Tibial artery (tissue), 4 donors: ENCODE results near the gene ORMDL2.
"Not testable (repeated sequence)": the region's sequence is repeated elsewhere in the genome, so short reads cannot be mapped to it uniquely, and the experiment has no call there.

Experiments used
- DNase-seq, 2 donors: peaks; one replicate each; pipeline ENCODE4 v3.0.0-alpha.2; 2019
- H3K27ac ChIP-seq, 2 donors: fragments of 200-600 bp; sonication (generic) in 1 of 2; 1 replicate in 1 of 2; 2 replicates in 1 of 2; pipeline ENCODE4 v1.5.1; 2018 to 2019; ENCODE audit warnings: mild to moderate bottlenecking in 1 of 2
- H3K27me3 ChIP-seq, 2 donors: fragments of 200-600 bp; sonication (generic) in 1 of 2; one replicate each; pipeline versions ENCODE4 v1.5.1 to v1.6.0; 2016 to 2019
- H3K36me3 ChIP-seq, 3 donors: fragments of 200-600 bp; sonication (generic) in 2 of 3; one replicate each; pipeline ENCODE4 v1.5.1; 2016 to 2019; ENCODE audit warnings: mild to moderate bottlenecking in 2 of 3
- H3K4me1 ChIP-seq, 4 donors: fragments of 200-600 bp; sonication (generic) in 2 of 4; 1 replicate in 3 of 4; 2 replicates in 1 of 4; pipeline ENCODE4 v1.5.1; 2016 to 2019
- H3K4me3 ChIP-seq, 2 donors: fragments of 200-600 bp; sonication (generic) in 1 of 2; 1 replicate in 1 of 2; 2 replicates in 1 of 2; pipeline ENCODE4 v1.5.1; 2018 to 2019; ENCODE audit warnings: mild to moderate bottlenecking in 2 of 2
- H3K9me3 ChIP-seq, 3 donors: fragments of 200-600 bp; sonication (generic) in 1 of 3; one replicate each; pipeline ENCODE4 v1.5.1; 2016 to 2019
- CTCF ChIP-seq, 2 experiments: fragments of 200-600 bp in 1 of 2; fragments of 450-650 bp in 1 of 2; IDR thresholded peaks; one replicate each; pipeline ENCODE4 v1.5.1; 2017 to 2019; ENCODE audit warnings: antibody characterized with exemption in 2 of 2, mild to moderate bottlenecking in 1 of 2, moderate library complexity in 1 of 2
- intact Hi-C: fragments of 100-400 bp; cut with DNase I; formaldehyde crosslinking; loops from one replicate; pipeline ENCODE4 v1.15.0; 2023; ENCODE audit warnings: low total_unique reads

ORMDL2 gene

GRCh38 chr12:55850893-55851292 is 33.1 kb downstream of the ORMDL2 start:
- TF ChIP-seq CTCF (IDR thresholded peaks at IDR 0.05): no peak
- Histone ChIP-seq H3K27me3 (no peaks in the 10 kb centered on the region), H3K27ac (no peak overlapping the region), H3K9me3 (no peaks in the 10 kb centered on the region), H3K4me1 (peaks cover 0 to 34% (median 5%) of the 10 kb centered on the region in 4 donors), H3K36me3 (no peaks in the 10 kb centered on the region), H3K4me3 (no peak overlapping the region)
- DNase-seq: peak in 1 of 2 donors; percentile 5
- intact Hi-C loops: no loop called here

- TF ChIP-seq CTCF (IDR thresholded peaks at IDR 0.05): no peak
- intact Hi-C loops: no loop called here
- DNase-seq: no peak
- Histone ChIP-seq H3K27me3 (no peaks in the 10 kb centered on the region), H3K9me3 (no peaks in the 10 kb centered on the region), H3K4me3 (no peak overlapping the region), H3K4me1 (peaks cover 0 to 21% (median 3%) of the 10 kb centered on the region in 4 donors), H3K27ac (no peak overlapping the region), H3K36me3 (no peaks in the 10 kb centered on the region)
Observed at GRCh38 chr12:55852740-55853139, 34.9 kb downstream of the ORMDL2 start.

- Histone ChIP-seq H3K27me3 (no peaks in the 10 kb centered on the region), H3K9me3 (peaks cover 0 to 15% (median 3%) of the 10 kb centered on the region in 3 donors), H3K4me3 (no peak overlapping the region), H3K36me3 (peaks cover 0 to 4% (median 0%) of the 10 kb centered on the region in 3 donors), H3K27ac (no peak overlapping the region), H3K4me1 (no peaks in the 10 kb centered on the region)
- no peak for DNase-seq
- intact Hi-C loops: no loop called here
- TF ChIP-seq CTCF (IDR thresholded peaks at IDR 0.05): no peak
Observed at GRCh38 chr12:55861396-55861795, 43.6 kb downstream of the ORMDL2 start.

GRCh38 chr12:55861871-55862270 is 44.0 kb downstream of the ORMDL2 start:
- DNase-seq: no peak
- Histone ChIP-seq H3K27me3 (no peaks in the 10 kb centered on the region), H3K36me3 (peaks cover 0 to 4% (median 0%) of the 10 kb centered on the region in 3 donors), H3K27ac (no peak overlapping the region), H3K4me3 (no peak overlapping the region), H3K9me3 (peaks cover 0 to 15% (median 3%) of the 10 kb centered on the region in 3 donors), H3K4me1 (no peaks in the 10 kb centered on the region)
- intact Hi-C loops: no loop called here
- no peak for TF ChIP-seq CTCF (IDR thresholded peaks at IDR 0.05)

- TF ChIP-seq CTCF (IDR thresholded peaks at IDR 0.05): no peak
- no peaks in the 10 kb centered on the region for H3K4me1 ChIP-seq
- H3K36me3 ChIP-seq: peaks cover 0 to 4% (median 0%) of the 10 kb centered on the region in 3 donors
- H3K4me3 ChIP-seq: no peak overlapping the region
- no peaks in the 10 kb centered on the region for H3K27me3 ChIP-seq
- DNase-seq: no peak
- intact Hi-C loops: no loop called here
- H3K9me3 ChIP-seq: peaks cover 0 to 15% (median 3%) of the 10 kb centered on the region in 3 donors
- no peak overlapping the region for H3K27ac ChIP-seq
Observed at GRCh38 chr12:55862286-55862685, 44.4 kb downstream of the ORMDL2 start.

GRCh38 chr12:55862931-55863330 is 45.1 kb downstream of the ORMDL2 start:
- H3K27ac ChIP-seq, H3K4me3 ChIP-seq, DNase-seq, H3K27me3 ChIP-seq, H3K36me3 ChIP-seq, intact Hi-C loops, H3K4me1 ChIP-seq: not testable (repeated sequence)
- peaks cover 0 to 15% (median 3%) of the 10 kb centered on the region in 3 donors for H3K9me3 ChIP-seq
